ENCODE results near the gene ATP5PD. TPM values are rescaled to one million over a fixed set of nuclear protein-coding genes. Genes with fewer than 3 reads are reported as not detected.

The ATP5PD gene
- total RNA-seq, 1 experiment from 2014 or later: 344 TPM

DNA sequence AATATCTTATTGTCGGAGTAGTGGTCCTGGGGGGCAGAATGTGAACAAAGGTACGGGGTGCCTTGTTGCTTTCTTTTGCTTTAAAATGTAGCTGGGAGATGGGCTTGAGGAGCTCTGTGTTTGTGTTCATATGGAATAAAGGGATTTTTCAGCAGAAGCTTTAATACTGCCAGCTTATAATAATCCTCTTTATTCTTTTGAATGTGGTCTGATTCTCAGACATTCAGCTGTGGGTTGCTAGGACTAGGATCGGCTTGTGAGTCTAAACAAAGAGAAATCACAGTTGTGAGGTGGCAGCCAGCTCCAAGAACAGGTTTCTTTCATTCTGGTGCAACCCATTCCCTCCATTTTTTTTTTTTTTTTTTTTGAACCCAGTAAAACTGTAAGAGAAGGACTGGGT is 27.1 kb downstream of the ATP5PD start:
- Histone ChIP-seq H3K4me2 (ENCODE audit: insufficient read depth, insufficient read length, low read length) (no peak overlapping the region), H3K56ac (ENCODE audit: insufficient read length, low read depth, low read length) (no peak overlapping the region), H2AK5ac (ENCODE audit: insufficient read length, low read length) (no peak overlapping the region), H3K79me2 (ENCODE audit: insufficient read depth, low read length) (no peaks in the 10 kb centered on the region), H3T11ph (ENCODE audit: low read length) (no peak overlapping the region), H4K8ac (replicated peaks; ENCODE audit: insufficient read length, low read depth, low read length) (no peak overlapping the region), H3K27ac (ENCODE audit: insufficient read length, low read depth, low read length) (no peak overlapping the region), H3K23ac (ENCODE audit: insufficient read length, low read depth, low read length) (no peak overlapping the region), H2BK12ac (ENCODE audit: insufficient read length, low read depth, low read length) (no peak overlapping the region), H3K9ac (ENCODE audit: extremely low read depth, insufficient read length, low read length) (no peak overlapping the region), H4K91ac (ENCODE audit: insufficient read length, low read depth, low read length) (no peak overlapping the region), H2BK5ac (ENCODE audit: insufficient read length, low read length) (no peak overlapping the region), H3K14ac (ENCODE audit: insufficient read depth, low read length) (no peak overlapping the region), H3K79me1 (ENCODE audit: insufficient read depth, low read depth, low read length, poor library complexity, severe bottlenecking) (no peaks in the 10 kb centered on the region), H3K4me1 (ENCODE audit: insufficient read depth, low read length) (no peaks in the 10 kb centered on the region), H3K4ac (ENCODE audit: low read depth, low read length) (no peak overlapping the region), H3K23me2 (ENCODE audit: insufficient read length, low read depth, low read length, poor library complexity, severe bottlenecking) (no peaks in the 10 kb centered on the region), H3K27me3 (ENCODE audit: insufficient read depth, low read length) (no peaks in the 10 kb centered on the region), H3K18ac (ENCODE audit: insufficient read length, low read depth, low read length) (no peak overlapping the region), H2BK15ac (ENCODE audit: low read depth, low read length) (no peak overlapping the region), H4K20me1 (ENCODE audit: control insufficient read depth, insufficient read depth, insufficient read length) (no peaks in the 10 kb centered on the region), H4K5ac (ENCODE audit: insufficient read length, low read depth, low read length) (no peak overlapping the region), H2AFZ (ENCODE audit: low read length) (no peak overlapping the region), H3K9me3 (ENCODE audit: control insufficient read depth, low read depth, low read length) (no peaks in the 10 kb centered on the region), H2BK120ac (ENCODE audit: low read depth, low read length, poor library complexity, severe bottlenecking) (no peak overlapping the region), H2BK20ac (ENCODE audit: low read depth, low read length, poor library complexity, severe bottlenecking) (no peak overlapping the region)
- TF ChIP-seq, protein P1, sequence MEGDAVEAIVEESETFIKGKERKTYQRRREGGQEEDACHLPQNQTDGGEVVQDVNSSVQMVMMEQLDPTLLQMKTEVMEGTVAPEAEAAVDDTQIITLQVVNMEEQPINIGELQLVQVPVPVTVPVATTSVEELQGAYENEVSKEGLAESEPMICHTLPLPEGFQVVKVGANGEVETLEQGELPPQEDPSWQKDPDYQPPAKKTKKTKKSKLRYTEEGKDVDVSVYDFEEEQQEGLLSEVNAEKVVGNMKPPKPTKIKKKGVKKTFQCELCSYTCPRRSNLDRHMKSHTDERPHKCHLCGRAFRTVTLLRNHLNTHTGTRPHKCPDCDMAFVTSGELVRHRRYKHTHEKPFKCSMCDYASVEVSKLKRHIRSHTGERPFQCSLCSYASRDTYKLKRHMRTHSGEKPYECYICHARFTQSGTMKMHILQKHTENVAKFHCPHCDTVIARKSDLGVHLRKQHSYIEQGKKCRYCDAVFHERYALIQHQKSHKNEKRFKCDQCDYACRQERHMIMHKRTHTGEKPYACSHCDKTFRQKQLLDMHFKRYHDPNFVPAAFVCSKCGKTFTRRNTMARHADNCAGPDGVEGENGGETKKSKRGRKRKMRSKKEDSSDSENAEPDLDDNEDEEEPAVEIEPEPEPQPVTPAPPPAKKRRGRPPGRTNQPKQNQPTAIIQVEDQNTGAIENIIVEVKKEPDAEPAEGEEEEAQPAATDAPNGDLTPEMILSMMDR (conservative IDR thresholded peaks at IDR 0.05): no peak
- no CpG with 5 or more reads among the region's 3 CpGs for WGBS (ENCODE audit: extremely low coverage, insufficient read length, low lambda C conversion rate)
- no peak for DNase-seq
- H3K4me1 Mint-ChIP-seq: no peaks in the 10 kb centered on the region
- H3K4me3 Mint-ChIP-seq: no peak overlapping the region
- no peaks in the 10 kb centered on the region for H3K27me3 Mint-ChIP-seq (ENCODE audit: low read depth)
- peaks cover 27 to 49% (median 47%) of the 10 kb centered on the region in 3 experiments; a peak in 6 of 7 replicates for H3K36me3 Mint-ChIP-seq (ENCODE audit: insufficient read depth in 1 of 3, low read depth in 3 of 3)
- H3K27ac Mint-ChIP-seq: no peak overlapping the region
- no peaks in the 10 kb centered on the region for H3K9me3 Mint-ChIP-seq
